ENCODE results near the gene BMPR1A. TPM values are rescaled to one million over a fixed set of nuclear protein-coding genes. Genes with fewer than 3 reads are reported as not detected.

BMPR1A gene
- total RNA-seq, 1 donor from 2014 or later: 9.7 TPM

DNA sequence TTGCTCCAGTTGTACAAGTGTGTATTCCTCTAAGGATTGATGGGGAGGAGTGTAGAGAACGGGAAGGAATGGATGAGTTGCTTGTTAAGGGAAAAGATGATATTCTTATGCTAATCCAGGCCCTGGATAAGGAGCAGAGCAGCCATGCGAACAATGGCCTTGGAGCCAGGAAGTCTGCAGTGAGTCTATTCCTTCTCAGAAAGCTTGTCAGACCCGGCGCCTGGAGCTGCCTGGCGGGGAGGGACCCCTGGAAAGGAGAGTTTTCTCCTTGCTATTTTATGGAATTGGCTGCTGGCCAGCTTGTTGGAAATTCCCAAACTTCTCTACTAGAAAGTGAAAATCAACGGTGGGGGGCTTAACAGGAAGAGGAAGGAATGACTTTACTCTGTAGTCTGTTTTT lies 111.9 kb downstream of the BMPR1A start:
- Mint-ChIP-seq H3K27ac (no peak overlapping the region), H3K4me3 (no peak overlapping the region), H3K4me1 (ENCODE audit: low read depth) (no peaks in the 10 kb centered on the region), H3K9me3 (no peaks in the 10 kb centered on the region), H3K27me3 (ENCODE audit: insufficient read depth) (peaks cover 3% of the 10 kb centered on the region), H3K36me3 (ENCODE audit: low read depth) (no peaks in the 10 kb centered on the region)
- intact Hi-C loops (cut with micrococcal nuclease): no loop called here
- no peak for DNase-seq (ENCODE audit: low spot score)

DNA sequence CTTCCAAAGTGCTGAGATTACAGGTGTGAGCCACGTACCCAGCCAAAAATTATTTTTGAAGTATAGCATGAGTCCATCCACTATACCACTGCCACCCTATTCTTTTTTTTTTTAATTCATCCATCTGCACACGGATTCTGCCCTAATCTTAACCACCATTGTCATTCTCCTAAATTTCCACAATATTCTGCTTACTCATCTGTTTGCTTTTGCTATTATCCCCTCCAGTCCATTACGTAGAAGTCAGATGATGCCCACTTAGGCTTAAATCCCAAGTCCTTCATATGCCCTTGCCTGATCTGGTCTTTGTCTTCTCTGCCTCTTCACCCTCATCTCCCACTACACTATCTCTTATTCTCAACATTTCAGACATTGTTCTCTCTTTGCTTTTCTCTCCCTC lies 114.3 kb downstream of the BMPR1A start:
- no peak overlapping the region for H3K27ac Mint-ChIP-seq
- no peak for DNase-seq (ENCODE audit: low spot score)
- H3K36me3 Mint-ChIP-seq (ENCODE audit: low read depth): no peaks in the 10 kb centered on the region
- H3K4me1 Mint-ChIP-seq (ENCODE audit: low read depth): no peaks in the 10 kb centered on the region
- H3K4me3 Mint-ChIP-seq: no peak overlapping the region
- no peaks in the 10 kb centered on the region for H3K9me3 Mint-ChIP-seq
- H3K27me3 Mint-ChIP-seq (ENCODE audit: insufficient read depth): peaks cover 3% of the 10 kb centered on the region
- intact Hi-C loops (cut with micrococcal nuclease): no loop called here

DNA sequence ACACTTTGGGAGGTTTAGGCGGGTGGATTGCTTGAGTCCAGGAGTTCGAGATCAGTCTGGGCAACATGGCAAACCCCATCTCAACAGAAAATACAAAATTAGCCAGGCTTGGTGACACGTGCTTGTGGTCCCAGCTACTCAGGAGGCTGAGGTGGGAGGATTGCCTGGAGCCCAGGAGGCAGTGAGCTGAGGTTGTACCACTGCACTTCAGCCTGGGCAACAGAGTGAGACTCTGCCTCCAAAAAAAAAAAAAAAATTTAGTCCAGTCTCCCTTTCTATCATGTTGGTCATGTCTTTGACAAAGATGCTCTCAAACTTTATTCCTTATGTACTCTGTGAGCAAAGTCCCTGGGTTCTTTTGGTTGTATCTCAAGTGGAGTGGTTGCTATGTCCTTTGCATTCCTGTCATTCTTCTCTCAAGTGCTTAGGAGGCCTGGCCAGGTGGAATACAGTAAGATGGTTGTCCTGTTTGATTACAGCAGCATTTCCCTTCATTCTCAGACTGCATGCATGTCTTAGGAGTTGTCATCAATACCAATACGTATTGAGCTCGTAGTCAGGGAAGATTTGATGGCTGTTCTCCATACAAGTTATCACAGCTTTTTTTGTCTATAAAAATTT lies 115.3 kb downstream of the BMPR1A start:
- H3K27me3 Mint-ChIP-seq (ENCODE audit: insufficient read depth): peaks cover 3% of the 10 kb centered on the region
- no peaks in the 10 kb centered on the region for H3K9me3 Mint-ChIP-seq
- intact Hi-C loops (cut with micrococcal nuclease): no loop called here
- no peak for DNase-seq (ENCODE audit: low spot score)
- no peaks in the 10 kb centered on the region for H3K36me3 Mint-ChIP-seq (ENCODE audit: low read depth)
- H3K27ac Mint-ChIP-seq: no peak overlapping the region
- no peak overlapping the region for H3K4me3 Mint-ChIP-seq
- no peaks in the 10 kb centered on the region for H3K4me1 Mint-ChIP-seq (ENCODE audit: low read depth)

DNA sequence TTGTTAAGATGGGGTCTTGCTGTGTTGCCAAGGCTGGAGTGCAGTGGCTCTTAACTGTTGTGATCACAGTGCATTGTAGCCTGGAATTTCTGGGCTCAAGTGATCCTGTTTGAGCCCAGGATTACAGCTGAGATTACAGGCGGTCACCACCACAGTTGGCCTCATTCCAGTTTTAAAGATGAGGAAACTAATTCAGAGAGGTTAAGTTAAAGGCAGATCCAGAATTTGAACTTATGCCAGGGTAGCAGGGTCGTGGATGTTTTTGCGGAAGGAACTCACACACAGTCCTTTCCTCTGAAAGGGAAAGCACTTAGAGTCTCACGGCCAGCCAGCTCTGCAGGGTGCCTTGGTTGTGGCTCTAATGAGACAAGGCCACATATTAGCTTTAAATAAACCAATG lies 116.3 kb downstream of the BMPR1A start:
- H3K4me1 Mint-ChIP-seq (ENCODE audit: low read depth): no peaks in the 10 kb centered on the region
- peaks cover 3% of the 10 kb centered on the region for H3K27me3 Mint-ChIP-seq (ENCODE audit: insufficient read depth)
- DNase-seq (ENCODE audit: low spot score): no peak
- no peaks in the 10 kb centered on the region for H3K9me3 Mint-ChIP-seq
- no peak overlapping the region for H3K4me3 Mint-ChIP-seq
- no peak overlapping the region for H3K27ac Mint-ChIP-seq
- H3K36me3 Mint-ChIP-seq (ENCODE audit: low read depth): no peaks in the 10 kb centered on the region
- intact Hi-C loops (cut with micrococcal nuclease): no loop called here

DNA sequence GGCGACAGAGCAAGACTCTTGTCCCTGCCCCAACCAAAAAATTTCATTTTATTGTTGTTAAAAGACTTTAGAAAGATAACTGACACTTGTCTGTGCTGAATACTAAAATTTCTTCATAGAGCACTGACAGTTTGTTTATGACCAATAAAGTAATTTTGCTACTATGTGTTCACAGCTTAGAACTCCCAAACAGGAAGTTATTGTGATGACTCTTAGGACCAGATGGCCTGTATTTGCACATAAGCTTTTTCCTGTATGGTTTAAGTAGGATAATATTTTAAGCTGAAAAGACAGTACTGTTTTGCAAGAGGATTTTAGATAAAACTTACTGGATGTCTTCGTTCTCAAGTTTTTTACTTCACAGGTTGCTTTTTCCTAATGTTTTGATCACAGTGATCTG lies 120.3 kb downstream of the BMPR1A start:
- Mint-ChIP-seq H3K36me3 (ENCODE audit: low read depth) (no peaks in the 10 kb centered on the region), H3K9me3 (no peaks in the 10 kb centered on the region), H3K27ac (no peak overlapping the region), H3K4me3 (no peak overlapping the region), H3K4me1 (ENCODE audit: low read depth) (no peaks in the 10 kb centered on the region), H3K27me3 (ENCODE audit: insufficient read depth) (peaks cover 1% of the 10 kb centered on the region)
- DNase-seq (ENCODE audit: low spot score): no peak
- intact Hi-C loops (cut with micrococcal nuclease): no loop called here

DNA sequence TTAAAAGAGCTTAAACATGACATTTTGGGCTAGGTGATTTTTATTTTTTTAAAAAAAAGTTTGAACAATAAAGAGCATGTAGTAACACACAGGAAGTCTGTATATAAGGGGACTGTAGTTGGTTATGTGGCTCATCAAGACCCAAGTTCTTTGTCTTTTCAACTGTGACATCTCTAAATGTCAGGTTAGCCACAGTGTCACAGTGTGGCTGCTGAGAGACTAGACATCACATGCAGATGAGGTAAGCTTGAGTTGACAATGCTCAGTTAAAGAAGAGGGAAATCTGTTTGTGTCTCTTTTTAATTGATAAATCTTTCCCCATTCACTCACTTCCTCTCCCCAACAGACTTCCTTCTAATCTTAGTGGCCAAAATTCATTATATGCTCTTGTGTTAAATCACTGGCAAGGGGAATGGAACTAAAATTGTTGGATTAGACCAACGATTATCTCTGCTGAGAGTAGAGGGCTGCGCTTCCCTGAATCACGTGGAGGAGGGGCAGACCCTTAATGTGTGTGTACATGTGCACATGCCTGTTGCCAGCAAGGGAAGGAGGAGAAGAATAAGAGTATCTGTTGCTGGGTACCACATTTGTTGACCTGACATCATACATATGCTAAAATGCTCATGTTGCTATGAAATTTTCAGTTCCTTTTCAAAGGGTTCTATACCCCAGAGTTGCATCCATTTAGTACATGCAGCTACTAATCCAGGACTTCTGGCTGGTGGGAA lies 122.7 kb downstream of the BMPR1A start:
- Mint-ChIP-seq H3K27me3 (ENCODE audit: insufficient read depth) (no peaks in the 10 kb centered on the region), H3K4me3 (no peak overlapping the region), H3K9me3 (no peaks in the 10 kb centered on the region), H3K27ac (no peak overlapping the region), H3K36me3 (ENCODE audit: low read depth) (no peaks in the 10 kb centered on the region), H3K4me1 (ENCODE audit: low read depth) (no peaks in the 10 kb centered on the region)
- no peak for DNase-seq (ENCODE audit: low spot score)
- intact Hi-C loops (cut with micrococcal nuclease): no loop called here

DNA sequence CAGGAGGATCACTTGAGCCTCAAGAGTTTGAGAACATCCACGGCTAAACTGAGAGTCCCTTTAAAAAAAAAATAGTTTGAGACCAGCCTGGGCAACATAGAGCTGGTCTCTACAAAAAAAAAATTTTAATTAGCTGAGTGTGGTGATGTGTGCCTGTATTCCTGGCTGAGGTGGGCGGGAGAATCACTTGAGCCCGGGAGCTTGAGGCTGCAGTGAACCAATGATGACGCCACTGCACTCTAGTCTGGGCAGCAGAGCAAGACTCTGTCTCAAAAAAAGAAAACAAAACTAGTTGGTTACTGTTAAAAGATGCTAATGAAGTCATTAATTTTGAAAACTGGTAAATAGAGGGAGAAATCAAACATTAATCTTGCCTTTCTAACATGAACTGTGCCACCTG lies 124.6 kb downstream of the BMPR1A start:
- no peaks in the 10 kb centered on the region for H3K9me3 Mint-ChIP-seq
- no peaks in the 10 kb centered on the region for H3K36me3 Mint-ChIP-seq (ENCODE audit: low read depth)
- H3K4me3 Mint-ChIP-seq: no peak overlapping the region
- DNase-seq (ENCODE audit: low spot score): no peak
- no peaks in the 10 kb centered on the region for H3K27me3 Mint-ChIP-seq (ENCODE audit: insufficient read depth)
- H3K27ac Mint-ChIP-seq: no peak overlapping the region
- intact Hi-C loops (cut with micrococcal nuclease): no loop called here
- no peaks in the 10 kb centered on the region for H3K4me1 Mint-ChIP-seq (ENCODE audit: low read depth)

- Mint-ChIP-seq H3K36me3 (ENCODE audit: low read depth) (peaks cover 2% of the 10 kb centered on the region), H3K4me3 (no peak overlapping the region), H3K4me1 (ENCODE audit: low read depth) (peaks cover 9% of the 10 kb centered on the region), H3K9me3 (no peaks in the 10 kb centered on the region), H3K27me3 (ENCODE audit: insufficient read depth) (no peaks in the 10 kb centered on the region), H3K27ac (peak overlapping the region; percentile 64)
- DNase-seq (ENCODE audit: low spot score): no peak
- intact Hi-C loops (cut with micrococcal nuclease): loop anchor here (2.0 kb wide), 1 partner anchor 178 kb away; no protein-coding TSS in a partner anchor
Measured at GRCh38 chr10:86888585-86889381, 132.4 kb downstream of the BMPR1A start.

DNA sequence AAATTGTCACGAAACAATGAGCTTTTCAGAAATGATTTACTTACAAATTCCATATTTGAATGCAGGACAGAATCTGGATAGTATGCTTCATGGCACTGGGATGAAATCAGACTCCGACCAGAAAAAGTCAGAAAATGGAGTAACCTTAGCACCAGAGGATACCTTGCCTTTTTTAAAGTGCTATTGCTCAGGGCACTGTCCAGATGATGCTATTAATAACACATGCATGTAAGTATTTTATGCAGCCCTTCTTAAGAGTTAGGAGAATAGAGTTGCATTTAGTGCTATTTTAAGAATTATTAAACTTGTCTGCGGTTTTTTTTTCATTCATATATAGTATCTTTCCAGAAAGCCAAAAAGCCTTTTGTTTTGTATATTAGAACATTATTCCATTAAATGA lies 133.6 kb downstream of the BMPR1A start:
- Mint-ChIP-seq H3K36me3 (ENCODE audit: low read depth) (peaks cover 2% of the 10 kb centered on the region), H3K9me3 (no peaks in the 10 kb centered on the region), H3K4me1 (ENCODE audit: low read depth) (peaks cover 9% of the 10 kb centered on the region), H3K27ac (no peak overlapping the region), H3K4me3 (no peak overlapping the region), H3K27me3 (ENCODE audit: insufficient read depth) (no peaks in the 10 kb centered on the region)
- DNase-seq (ENCODE audit: low spot score): no peak
- intact Hi-C loops (cut with micrococcal nuclease): loop anchor here (2.0 kb wide), 1 partner anchor 179 kb away; no protein-coding TSS in a partner anchor

- H3K4me1 Mint-ChIP-seq (ENCODE audit: low read depth): no peaks in the 10 kb centered on the region
- no peak overlapping the region for H3K27ac Mint-ChIP-seq
- no peak overlapping the region for H3K4me3 Mint-ChIP-seq
- DNase-seq (ENCODE audit: low spot score): no peak
- intact Hi-C loops (cut with micrococcal nuclease): no loop called here
- no peaks in the 10 kb centered on the region for H3K9me3 Mint-ChIP-seq
- no peaks in the 10 kb centered on the region for H3K36me3 Mint-ChIP-seq (ENCODE audit: low read depth)
- H3K27me3 Mint-ChIP-seq (ENCODE audit: insufficient read depth): no peaks in the 10 kb centered on the region
Measured at GRCh38 chr10:86898511-86898910, 142.1 kb downstream of the BMPR1A start.

DNA sequence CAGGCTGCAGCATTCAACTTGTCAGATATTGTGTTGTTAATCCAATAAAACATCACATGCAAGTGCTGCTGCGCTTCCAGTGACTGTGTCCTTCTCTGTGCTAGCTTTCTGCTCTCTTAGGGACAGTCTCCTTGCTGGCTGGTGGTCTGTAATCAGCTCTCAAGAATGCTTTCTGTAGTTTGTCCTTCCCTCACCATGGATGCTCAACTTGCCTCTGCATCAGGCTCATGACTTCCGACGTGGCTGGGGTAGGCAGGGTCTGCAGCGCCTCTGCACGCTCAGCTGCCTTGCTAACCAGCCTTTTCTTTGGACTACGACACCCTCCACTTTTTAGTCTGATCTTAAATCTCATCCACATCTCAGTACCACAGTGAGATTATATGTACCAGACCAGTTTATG lies 142.7 kb downstream of the BMPR1A start:
- DNase-seq (ENCODE audit: low spot score): no peak
- intact Hi-C loops (cut with micrococcal nuclease): loop anchor here (1.0 kb wide), 3 partner anchors 188 to 211 kb away; no protein-coding TSS in a partner anchor
- H3K36me3 Mint-ChIP-seq (ENCODE audit: low read depth): peaks cover 2% of the 10 kb centered on the region
- H3K9me3 Mint-ChIP-seq: no peaks in the 10 kb centered on the region
- H3K4me3 Mint-ChIP-seq: no peak overlapping the region
- H3K27me3 Mint-ChIP-seq (ENCODE audit: insufficient read depth): no peaks in the 10 kb centered on the region
- H3K4me1 Mint-ChIP-seq (ENCODE audit: low read depth): no peaks in the 10 kb centered on the region
- no peak overlapping the region for H3K27ac Mint-ChIP-seq

GRCh38 chr10:86899670-86900276 lies 143.4 kb downstream of the BMPR1A start:
- H3K9me3 Mint-ChIP-seq: no peaks in the 10 kb centered on the region

DNA sequence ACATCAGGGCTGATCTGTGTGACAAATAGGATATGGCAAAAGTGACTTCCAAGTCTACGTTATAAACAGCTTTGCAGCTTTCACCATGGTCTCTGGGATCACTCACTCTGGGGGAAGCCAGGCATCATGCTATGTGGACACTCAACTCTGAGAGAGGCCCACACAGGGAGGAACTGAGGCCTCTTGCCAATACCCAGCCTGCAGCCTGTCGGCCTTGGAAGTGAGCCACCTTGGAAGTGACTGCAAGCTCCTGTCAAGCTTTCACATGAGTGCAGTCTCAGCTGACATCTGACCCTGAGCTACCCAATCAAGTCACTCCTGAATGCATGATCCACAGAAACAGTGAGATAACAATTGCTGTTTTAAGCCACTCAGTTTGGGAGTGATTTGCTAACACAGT lies 144.5 kb downstream of the BMPR1A start:
- Mint-ChIP-seq H3K27me3 (ENCODE audit: insufficient read depth) (no peaks in the 10 kb centered on the region), H3K4me3 (no peak overlapping the region), H3K36me3 (ENCODE audit: low read depth) (peaks cover 7% of the 10 kb centered on the region), H3K27ac (no peak overlapping the region), H3K9me3 (no peaks in the 10 kb centered on the region), H3K4me1 (ENCODE audit: low read depth) (no peaks in the 10 kb centered on the region)
- intact Hi-C loops (cut with micrococcal nuclease): no loop called here
- no peak for DNase-seq (ENCODE audit: low spot score)

More at GRCh38 chr10:86899670-86900276, 143.4 kb downstream of the BMPR1A start:
- no peaks in the 10 kb centered on the region for H3K4me1 Mint-ChIP-seq (ENCODE audit: low read depth)
- H3K36me3 Mint-ChIP-seq (ENCODE audit: low read depth): peaks cover 3% of the 10 kb centered on the region
- H3K4me3 Mint-ChIP-seq: no peak overlapping the region
- DNase-seq (ENCODE audit: low spot score): peak; percentile 10
- no peaks in the 10 kb centered on the region for H3K27me3 Mint-ChIP-seq (ENCODE audit: insufficient read depth)
- H3K27ac Mint-ChIP-seq: no peak overlapping the region
- intact Hi-C loops (cut with micrococcal nuclease): loop anchor here (1.0 kb wide), 3 partner anchors 188 to 211 kb away; no protein-coding TSS in a partner anchor

Measured in activated T-helper 1 cell treated with anti-CD3 and anti-CD28 coated beads, Interleukin-12 subunit alpha, Interleukin-12 subunit beta, Interleukin-2, Interleukin-4 antibody, amounts not matched to agents 30 ng/mL and 10 ng/mL and 1 ng/mL, durations not matched to agents 14 hours and 24 hours and 36 hours (primary cell).